Endometrium (tissue), 2 donors: ENCODE data around the gene ZNF695.
A peak's percentile ranks its signal among the peaks of the same experiment; 100 is the strongest.
"Not testable (repeated sequence)": the region's sequence is repeated elsewhere in the genome, so short reads cannot be mapped to it uniquely, and the experiment has no call there.

ENCODE experiments used
- FAIRE-seq: peaks from 2 replicates; lab custom pipeline; 2012; peaks lifted over from hg19 to GRCh38; lab: Jason Lieb, UNC
- donor health status: control.
- donor health status: control.

Gene ZNF695

DNA sequence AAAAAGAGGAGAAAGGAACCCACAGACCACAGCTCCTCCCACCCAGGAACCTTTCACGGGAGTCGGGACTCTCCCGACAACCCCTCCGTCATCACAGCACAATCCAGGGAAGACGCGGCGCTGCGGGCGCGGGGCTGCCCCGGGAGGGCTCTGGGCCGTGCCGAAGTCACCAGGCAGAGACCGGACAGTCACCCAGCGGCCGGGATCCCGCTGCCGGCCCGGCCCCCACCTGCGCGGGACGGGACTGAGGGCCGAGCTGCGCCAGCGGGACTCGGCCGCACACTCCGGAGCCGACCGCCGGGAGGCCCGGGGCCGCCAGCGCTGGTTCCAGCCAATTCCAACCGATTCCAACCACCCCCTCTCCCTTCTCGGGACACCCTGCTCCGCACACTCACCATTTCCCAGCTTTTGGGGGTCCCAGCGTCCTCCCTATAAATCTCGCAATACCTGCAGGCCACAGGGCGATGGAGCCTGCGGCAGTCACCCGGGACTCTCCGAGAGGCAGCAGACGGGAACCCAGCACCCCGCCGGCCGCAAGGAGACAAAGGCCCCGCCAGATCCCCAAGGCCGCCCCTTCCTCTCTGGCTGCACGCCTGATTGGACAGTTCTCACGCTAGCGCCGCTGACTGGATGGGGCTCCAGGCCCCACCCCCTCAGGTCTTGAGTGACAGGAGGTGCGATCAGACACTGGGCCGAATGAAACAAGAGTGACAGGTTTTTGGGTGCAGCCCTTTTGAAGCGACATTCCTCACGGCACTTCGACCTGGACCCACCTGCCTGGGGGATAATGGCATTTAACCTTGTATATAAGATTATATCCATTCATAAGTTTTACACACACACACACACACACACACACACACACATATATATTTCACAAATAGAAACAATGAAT, at the start of gene ZNF695:
Gene ZNF695, minus strand, starts transcription at position 547 of the 895 bp plus-strand sequence. Its CDS starts 149 bp downstream, at position 398.
- peak; percentile 83 for FAIRE-seq

DNA sequence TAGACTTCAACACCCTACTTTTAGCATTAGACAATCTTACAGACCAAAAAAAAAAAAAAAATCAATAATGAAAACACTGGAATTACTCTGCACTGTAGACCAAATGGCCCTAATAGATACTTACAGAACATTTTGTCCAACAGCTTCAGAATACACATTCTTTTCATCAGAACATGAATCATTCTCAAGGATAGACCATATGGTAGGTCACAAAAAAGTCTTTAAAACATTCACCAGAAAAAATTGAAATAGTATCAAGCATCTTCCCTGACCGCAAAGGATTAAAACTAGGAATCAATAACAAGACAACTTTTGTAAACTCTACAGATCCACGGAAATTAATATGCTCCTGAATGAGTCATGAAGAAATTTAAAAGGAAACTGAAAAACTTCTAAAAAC, 48.2 kb upstream of the ZNF695 start:
- FAIRE-seq = no peak

DNA sequence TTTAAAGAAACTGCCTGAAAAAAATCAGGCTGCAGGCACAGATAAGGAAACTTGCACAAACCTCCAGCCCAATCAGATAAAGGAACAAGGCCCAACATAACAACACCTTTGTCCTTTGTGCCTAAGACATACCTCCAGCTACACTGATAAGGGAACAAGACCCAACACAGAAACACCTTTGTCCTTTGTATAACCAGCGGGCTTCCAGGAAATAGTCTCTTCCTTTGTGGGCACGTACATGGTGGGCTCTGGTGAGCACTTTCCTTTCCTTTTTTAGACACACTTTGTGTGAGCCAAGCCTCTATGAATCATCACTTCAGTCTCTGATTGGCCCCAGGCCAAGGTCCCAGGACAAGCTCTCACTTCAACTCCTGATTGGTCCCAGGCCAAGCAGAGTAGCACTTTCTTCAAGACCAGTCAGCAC, 47.1 kb upstream of the ZNF695 start:
- FAIRE-seq = no peak

DNA sequence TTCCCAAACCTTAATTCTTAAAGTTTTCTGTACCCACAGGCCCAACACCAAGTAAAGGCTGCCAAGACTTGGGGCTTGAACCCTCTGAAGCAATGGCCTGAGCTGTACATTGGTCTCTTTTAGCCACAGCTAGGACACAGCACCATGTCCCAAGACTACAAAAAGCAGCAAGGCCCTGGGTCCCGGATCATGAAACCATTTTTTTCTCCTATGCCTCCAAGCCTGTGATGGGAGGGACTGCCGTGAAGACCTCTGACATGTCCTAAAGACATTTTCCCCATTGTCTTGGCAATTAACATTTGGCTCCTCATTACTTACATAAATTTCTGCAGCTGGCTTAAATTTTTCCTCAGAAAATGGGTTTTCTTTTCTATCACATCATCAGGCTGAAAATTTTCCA, 39.8 kb upstream of the ZNF695 start:
- no peak for FAIRE-seq

DNA sequence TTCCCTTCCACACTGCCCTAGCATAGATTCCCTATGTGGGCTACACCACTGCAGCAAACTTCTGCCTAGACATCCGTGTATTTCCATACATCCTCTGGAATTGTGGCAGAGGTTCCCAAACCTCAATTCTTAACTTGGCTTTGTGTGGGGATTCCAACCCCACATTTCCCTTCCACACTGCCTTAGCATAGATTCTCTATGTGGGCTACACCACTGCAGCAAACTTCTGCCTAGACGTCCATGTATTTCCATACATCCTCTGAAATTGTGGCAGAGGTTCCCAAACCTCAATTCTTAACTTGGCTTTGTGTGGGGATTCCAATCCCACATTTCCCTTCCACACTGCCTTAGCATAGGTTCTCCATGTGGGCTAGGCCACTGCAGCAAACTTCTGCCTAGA, 39.4 kb upstream of the ZNF695 start:
- FAIRE-seq = no peak

DNA sequence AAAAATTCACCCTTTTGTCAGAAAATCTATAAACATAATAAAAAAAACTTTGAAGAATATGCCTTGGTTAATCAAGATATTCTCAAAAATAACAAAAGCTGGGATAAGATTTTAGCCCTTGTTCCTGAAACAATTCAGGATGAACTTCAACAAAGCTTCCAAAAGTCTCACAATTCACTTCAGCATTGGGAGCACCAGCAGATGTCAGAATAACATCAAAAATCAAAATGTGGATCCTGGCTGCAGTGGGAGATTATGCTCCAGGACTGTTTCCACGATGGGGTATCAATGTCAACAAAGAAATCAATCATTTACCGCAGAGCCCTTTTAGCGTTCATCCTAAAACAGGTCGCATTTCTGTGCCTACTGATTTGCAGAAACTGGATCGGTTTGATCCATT, 35.5 kb upstream of the ZNF695 start:
- no peak for FAIRE-seq

DNA sequence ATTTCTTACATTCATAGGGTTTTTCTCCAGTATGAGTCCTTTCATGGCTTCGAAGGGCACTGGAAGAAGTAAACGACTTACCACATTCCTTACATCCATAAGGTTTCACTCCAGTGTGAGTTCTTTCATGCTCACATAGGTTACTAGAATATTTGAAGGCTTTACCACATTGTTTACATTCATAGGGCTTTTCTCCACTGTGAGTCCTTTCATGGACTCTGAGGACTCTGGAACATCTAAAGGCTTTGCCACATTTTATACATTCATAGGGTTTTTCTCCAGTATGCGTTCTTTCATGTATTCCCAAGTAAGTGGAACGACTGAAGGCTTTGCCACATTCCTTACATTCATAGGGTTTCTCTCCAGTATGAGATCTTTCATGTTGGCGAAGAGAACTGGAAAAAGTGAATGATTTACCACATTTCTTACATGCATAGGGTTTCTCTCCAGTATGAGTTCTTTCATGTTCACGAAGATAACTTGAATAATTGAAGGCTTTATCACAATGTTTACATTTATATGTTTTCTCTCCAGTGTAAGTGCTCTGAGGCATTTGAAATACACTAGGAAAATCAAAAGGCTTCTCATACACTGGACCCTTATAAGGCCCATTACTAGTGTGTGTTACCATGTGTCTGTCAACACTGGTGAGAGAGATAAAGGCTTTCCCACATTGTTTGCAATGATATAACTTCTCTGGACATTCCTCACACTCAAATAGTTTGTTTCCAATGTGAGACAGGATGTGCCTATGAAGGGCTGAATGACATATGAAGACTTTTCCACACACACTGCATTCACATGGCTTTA, 29.9 kb upstream of the ZNF695 start:
- FAIRE-seq = no peak

DNA sequence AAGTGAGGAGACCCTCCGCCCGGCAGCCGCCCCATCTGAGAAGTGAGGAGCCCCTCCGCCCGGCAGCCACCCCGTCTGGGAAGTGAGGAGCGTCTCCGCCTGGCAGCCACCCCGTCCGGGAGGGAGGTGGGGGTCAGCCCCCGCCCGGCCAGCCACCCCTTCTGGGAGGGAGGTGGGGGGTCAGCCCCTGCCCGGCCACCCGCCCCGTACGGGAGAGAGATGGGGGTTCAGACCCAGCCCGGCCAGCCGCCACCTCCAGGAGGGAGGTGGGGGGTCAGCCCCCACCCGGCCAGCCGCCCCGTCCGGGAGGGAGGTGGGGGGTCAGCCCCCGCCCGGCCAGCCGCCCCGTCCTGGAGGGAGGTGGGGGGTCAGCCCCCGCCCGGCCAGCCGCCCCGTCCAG, 24.4 kb upstream of the ZNF695 start:
- FAIRE-seq = not testable (repeated sequence)

DNA sequence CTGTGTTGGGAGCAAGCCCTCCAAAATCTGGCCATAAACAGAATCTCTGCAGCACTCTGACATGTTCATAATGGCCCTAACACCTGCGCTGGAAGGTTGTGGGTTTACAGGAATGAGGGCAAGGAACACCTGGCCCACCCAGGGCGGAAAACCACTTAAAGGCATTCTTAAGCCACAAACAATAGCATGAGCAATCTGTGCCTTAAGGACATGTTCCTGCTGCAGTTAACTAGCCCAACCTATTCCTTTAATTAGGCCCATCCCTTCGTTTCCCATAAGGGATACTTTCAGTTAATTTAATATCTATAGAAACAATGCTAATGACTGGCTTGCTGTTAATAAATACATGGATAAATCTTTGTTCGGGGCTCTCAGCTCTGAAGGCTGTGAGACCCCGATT, 16.8 kb upstream of the ZNF695 start:
- not testable (repeated sequence) for FAIRE-seq

DNA sequence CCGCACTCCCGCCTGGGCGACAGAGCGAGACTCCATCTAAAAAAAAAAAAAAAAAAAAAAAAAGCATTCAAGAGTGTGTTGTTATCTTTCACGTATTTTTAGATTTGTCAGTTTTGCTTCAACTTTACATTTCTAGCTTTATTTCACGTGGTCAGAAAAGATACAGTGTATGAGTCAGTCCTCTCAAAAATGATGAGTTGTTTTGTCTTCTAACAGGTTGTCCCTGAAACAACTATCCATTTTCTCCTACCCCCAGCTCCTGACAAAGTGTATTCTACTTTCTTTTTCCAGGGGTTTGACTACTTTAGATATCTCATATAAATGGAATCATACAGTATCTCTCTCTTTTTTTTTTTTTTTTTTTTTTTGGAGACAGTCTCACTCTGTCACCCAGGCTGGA, 5.5 kb upstream of the ZNF695 start:
- FAIRE-seq = no peak

DNA sequence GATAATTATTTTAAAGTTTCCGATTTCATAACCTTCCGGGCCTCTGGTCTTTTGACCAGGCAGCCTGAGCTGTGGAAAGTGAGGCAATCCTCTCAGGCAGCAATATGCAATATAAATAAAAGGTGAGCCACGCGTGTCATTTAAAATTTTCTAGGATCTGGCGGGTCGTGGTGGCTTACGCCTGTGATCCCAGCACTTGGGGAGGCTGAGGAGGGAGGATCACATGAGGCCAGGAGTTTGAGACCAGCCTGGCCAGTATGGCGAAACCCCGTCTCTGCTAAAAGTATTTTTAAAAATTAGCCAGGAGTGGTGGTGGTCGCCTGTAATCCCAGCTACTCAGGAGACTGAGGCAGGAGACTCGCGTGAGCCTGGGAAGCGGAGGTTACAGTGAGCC, 546 bp upstream of the ZNF695 start:
- no peak for FAIRE-seq

DNA sequence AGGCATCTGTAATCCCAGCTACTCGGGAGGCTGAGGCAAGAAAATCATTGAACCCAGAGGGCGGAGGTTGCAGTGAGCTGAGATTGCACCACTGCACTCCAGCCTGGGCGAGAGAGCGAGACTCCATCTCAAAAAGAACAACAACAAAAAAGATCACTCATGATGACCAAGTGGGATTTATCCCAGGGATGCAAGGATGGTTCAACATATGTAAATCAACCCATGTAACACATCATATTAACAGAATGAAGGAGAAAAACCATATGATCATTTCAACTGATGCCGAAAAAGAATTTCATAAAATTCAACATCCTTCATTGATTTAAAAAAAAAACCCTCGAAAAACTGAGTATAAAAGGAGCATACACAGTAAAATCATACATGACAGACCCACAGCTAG, 3.8 kb downstream of the ZNF695 start:
- not testable (repeated sequence) for FAIRE-seq

DNA sequence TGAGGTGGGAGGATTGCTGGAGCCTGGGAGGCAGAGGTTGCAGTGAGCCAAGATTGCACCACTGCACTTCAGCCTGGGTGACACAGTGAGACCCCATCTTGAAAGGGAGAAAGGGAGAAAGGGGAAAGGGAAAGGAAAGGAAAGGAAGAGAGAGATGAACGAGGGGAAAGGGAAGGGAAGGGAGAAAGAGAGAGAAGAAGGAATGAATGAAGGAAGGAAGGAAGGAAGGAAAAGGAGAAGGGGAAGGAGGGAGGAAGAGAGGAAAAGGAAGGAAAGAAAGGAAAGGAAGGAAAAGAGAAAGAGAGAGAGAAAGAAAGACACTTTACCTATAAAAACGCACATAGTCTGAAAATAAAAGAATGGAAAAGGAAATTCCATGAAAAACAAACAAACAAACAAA, 18.0 kb downstream of the ZNF695 start:
- no peak for FAIRE-seq

DNA sequence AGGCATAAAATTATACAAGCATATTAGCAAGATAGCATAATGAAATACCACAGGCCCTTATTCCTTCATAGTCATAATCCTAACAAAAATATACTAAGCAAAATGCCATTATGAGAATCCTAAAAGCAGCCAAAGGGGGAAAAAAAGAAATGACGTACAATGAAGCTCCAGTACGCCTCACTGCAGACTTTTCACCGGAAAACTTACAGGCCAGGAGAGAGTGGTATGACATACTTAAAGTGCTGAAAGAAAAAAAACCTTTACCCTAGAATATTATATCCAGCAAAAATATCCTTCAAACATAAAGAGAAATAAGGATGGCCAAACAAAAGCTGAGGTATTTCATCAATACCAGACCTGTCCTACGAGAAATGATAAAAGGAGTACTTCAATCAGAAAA, 19.5 kb downstream of the ZNF695 start:
- FAIRE-seq = no peak

DNA sequence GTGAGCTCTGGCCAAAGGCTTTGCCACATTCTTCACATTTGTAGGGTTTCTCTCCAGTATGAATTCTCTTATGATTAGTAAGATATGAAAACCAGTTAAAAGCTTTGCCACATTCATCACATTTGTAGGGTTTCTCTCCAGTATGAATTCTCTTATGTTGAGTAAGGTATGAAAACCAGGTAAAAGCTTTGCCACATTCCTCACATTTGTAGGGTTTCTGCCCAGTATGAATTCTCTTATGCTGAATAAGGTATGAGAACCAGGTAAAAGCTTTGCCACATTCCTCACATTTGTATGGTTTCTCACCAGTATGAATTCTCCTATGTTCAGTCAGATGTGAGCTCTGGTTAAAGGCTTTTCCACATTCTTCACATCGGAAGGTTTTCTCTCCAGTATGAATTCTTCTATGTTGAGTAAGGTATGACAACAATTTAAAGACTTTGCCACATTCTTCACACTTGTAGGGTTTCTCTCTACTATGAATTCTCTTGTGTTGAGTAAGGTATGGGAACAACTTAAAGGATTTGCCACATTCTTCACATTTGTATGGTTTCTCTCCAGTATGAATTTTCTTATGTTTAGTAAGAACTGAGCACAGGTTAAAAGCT, 20.7 kb downstream of the ZNF695 start:
- no peak for FAIRE-seq

DNA sequence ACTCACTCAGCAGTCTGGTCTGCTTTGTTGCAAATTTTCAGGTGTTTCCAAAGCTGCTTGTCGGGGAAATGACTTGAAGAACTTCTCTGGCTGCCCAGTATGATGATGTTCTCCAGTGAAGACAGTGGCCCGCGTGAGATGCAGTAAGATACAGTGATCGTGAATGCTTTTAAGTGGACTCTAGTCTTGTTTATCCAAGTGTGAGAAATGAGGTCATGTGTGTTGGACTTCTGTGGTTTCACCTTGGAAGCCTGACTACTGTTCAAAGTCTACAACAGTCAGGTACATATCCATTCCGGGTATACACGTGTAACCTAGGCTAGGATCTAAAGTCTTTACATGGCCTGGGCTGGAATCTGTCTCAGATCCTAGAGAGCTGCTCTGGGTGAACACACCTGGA, 29.1 kb downstream of the ZNF695 start:
- no peak for FAIRE-seq

DNA sequence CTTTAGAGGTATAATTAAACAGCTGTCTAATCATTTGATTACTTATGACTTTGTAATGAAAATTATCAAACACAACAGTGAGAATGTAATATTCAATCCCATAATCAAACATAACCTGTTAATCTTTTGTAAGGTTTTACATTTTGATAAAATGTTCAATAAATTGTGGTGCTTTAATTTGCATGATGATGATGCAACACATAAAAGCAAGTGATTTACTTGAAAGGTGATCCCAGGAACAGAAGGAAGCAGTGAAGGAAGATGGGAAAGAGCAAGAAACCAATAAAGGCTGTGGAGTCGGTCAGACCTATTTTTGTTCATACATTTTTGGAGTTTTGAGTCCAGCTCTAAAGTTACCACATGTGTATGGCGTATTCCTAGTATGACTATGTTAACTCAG, 29.6 kb downstream of the ZNF695 start:
- no peak for FAIRE-seq

DNA sequence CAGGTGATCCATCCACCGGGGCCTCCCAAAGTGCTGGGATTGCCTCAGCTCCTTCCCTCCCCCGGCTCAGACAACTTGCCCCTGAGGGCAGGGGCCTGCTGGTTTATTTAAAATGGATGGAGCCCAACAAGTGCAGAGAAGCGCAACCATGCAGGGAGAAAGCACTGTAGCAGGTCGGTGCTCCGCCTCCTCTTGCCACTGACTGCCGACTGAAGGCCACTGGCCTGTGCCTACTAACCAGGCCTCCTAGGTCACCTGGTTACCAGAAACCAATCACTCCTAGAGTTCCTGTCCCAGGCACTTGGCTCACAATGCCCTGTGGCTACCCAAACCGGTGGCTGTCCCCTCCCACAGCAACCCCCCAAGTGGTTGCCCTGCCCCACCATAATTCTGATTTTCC, 35.9 kb downstream of the ZNF695 start:
- FAIRE-seq = no peak

DNA sequence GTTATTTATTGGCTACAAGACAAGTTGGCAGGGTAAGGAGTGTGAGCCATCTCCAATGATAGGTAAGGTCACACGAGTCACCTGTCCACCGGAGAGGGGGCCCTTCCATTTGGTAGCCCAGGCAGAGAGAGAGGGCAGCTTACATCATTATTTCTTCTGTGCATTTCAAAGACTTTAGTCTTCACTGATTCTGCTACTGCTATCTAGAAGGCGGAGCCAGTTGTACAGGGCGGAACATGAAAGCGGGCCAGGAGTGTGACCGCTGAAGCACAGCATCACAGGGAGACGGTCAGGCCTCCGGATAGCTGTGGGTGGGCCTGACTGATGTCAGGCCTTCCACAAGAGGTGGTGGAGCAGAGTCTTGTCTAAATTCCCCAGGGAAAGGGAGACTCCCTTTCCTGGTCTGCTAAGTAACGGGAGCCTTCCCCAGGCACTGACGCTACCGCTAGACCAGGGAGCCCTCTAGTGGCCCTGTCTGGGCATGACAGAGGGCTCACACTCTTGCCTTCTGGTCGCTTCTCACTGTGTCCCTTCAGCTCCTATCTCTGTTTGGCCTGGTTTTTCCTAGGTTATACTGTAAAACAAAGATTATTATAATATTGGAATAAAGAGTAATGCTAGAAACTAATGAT, 36.7 kb downstream of the ZNF695 start:
- no peak for FAIRE-seq

DNA sequence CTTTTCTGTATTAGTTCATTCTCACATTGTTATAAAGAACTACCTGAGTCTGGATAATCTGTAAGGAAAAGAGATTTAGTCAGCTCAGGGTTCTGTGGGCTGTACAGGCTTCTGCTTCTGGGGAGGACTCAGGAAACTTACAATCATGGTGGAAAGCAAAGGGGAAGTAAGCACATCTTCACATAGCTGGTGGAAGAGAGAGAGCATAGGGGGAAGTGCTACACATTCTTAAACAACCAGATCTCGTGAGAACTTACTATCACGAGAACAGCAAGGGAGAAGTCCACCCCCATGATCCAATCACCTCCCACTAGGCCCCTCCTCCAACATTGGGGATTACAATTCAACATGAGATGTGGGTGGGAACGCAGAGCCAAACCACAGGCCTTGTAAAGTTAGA, 38.2 kb downstream of the ZNF695 start:
- no peak for FAIRE-seq

DNA sequence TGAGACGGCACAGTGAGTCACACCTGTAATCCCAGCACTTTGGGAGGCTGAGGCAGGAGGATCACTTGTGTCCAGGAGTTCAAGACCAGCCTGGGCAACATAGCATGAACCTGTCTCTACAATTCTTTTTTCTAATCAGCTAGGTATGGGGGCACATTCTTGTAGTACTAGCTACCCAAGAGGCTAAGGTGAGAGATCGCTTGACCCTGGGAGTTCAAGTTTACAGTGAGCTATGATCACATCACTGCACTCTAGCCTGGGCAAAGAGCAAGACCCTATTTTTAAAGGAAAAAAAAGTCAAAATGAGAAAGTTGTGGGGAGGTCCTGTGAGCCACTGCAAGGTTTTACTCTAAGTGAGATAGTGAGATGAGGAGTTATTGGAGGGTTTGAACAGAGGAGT, 41.4 kb downstream of the ZNF695 start:
- no peak for FAIRE-seq

DNA sequence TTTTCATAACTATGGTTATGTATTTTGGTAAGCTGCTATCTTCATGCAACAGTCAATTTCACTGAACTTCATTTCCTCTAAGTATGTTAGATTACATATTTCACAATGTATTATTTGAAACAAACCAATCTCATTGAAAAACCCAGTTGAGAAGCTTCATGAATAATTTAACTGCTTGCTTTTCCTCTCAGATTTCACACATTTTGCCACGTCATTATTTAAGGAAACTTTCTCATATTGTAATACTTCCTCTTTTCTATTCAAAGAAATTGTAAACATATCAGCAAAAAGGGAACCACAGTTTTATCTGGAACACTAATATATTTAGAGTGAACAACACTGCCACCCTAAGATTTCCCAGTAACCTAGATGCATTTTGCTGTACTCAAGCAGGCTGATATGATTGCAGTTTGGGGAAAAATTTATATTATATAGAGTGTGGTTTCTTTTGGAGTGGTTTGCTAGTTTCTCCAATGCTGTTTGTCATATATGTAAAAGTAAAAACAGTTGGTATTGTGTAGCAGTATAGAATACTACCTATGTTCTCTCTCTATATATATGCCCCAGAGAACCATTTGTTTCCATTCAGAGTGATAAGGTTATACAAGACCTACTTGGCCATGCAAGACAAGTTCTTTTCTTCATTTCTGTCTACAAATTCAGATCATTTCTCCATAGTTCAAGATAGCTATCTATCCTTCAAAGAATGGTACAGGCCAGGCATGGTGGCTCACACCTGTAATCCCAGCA, 47.7 kb downstream of the ZNF695 start:
- FAIRE-seq = no peak
